Measurements from ENCODE around the gene GNG4. TPM values are rescaled to one million over a fixed set of nuclear protein-coding genes. Genes with fewer than 3 reads are reported as not detected.

The GNG4 gene
- total and polyA plus RNA-seq, 9 of the 15 experiments (the other 6 are each of a cell fraction or from before 2014, with no cell fraction given) = 0.06 to 0.58 (median 0.08) TPM; not detected in 4

GRCh38 chr1:235504494-235505222 lies 144.9 kb downstream of the GNG4 start (continued):
- TF ChIP-seq, protein P1, sequence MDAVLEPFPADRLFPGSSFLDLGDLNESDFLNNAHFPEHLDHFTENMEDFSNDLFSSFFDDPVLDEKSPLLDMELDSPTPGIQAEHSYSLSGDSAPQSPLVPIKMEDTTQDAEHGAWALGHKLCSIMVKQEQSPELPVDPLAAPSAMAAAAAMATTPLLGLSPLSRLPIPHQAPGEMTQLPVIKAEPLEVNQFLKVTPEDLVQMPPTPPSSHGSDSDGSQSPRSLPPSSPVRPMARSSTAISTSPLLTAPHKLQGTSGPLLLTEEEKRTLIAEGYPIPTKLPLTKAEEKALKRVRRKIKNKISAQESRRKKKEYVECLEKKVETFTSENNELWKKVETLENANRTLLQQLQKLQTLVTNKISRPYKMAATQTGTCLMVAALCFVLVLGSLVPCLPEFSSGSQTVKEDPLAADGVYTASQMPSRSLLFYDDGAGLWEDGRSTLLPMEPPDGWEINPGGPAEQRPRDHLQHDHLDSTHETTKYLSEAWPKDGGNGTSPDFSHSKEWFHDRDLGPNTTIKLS (IDR thresholded peaks at IDR 0.05; ENCODE audit: borderline replicate concordance, low read depth) = peak; percentile 96
- TF ChIP-seq, protein P2, sequence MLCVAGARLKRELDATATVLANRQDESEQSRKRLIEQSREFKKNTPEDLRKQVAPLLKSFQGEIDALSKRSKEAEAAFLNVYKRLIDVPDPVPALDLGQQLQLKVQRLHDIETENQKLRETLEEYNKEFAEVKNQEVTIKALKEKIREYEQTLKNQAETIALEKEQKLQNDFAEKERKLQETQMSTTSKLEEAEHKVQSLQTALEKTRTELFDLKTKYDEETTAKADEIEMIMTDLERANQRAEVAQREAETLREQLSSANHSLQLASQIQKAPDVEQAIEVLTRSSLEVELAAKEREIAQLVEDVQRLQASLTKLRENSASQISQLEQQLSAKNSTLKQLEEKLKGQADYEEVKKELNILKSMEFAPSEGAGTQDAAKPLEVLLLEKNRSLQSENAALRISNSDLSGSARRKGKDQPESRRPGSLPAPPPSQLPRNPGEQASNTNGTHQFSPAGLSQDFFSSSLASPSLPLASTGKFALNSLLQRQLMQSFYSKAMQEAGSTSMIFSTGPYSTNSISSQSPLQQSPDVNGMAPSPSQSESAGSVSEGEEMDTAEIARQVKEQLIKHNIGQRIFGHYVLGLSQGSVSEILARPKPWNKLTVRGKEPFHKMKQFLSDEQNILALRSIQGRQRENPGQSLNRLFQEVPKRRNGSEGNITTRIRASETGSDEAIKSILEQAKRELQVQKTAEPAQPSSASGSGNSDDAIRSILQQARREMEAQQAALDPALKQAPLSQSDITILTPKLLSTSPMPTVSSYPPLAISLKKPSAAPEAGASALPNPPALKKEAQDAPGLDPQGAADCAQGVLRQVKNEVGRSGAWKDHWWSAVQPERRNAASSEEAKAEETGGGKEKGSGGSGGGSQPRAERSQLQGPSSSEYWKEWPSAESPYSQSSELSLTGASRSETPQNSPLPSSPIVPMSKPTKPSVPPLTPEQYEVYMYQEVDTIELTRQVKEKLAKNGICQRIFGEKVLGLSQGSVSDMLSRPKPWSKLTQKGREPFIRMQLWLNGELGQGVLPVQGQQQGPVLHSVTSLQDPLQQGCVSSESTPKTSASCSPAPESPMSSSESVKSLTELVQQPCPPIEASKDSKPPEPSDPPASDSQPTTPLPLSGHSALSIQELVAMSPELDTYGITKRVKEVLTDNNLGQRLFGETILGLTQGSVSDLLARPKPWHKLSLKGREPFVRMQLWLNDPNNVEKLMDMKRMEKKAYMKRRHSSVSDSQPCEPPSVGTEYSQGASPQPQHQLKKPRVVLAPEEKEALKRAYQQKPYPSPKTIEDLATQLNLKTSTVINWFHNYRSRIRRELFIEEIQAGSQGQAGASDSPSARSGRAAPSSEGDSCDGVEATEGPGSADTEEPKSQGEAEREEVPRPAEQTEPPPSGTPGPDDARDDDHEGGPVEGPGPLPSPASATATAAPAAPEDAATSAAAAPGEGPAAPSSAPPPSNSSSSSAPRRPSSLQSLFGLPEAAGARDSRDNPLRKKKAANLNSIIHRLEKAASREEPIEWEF (CRISPR knock-in tag; IDR thresholded peaks at IDR 0.05) = no peak
- TF ChIP-seq, protein P3, sequence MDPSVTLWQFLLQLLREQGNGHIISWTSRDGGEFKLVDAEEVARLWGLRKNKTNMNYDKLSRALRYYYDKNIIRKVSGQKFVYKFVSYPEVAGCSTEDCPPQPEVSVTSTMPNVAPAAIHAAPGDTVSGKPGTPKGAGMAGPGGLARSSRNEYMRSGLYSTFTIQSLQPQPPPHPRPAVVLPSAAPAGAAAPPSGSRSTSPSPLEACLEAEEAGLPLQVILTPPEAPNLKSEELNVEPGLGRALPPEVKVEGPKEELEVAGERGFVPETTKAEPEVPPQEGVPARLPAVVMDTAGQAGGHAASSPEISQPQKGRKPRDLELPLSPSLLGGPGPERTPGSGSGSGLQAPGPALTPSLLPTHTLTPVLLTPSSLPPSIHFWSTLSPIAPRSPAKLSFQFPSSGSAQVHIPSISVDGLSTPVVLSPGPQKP (CRISPR knock-in tag; IDR thresholded peaks at IDR 0.05) = no peak
- TF ChIP-seq E2F3 (CRISPR knock-in tag; IDR thresholded peaks at IDR 0.05) = no peak
- TF ChIP-seq MTA3 (IDR thresholded peaks at IDR 0.05; ENCODE audit: borderline replicate concordance) = peak; percentile 93; the same call in 1 of the 2 replicates
- no peak for TF ChIP-seq MECOM (CRISPR knock-in tag; IDR thresholded peaks at IDR 0.05)
- TF ChIP-seq PCBP2 (IDR thresholded peaks at IDR 0.05; ENCODE audit: low read depth, low read length, poor library complexity, severe bottlenecking) = no peak
- no peak for TF ChIP-seq FOXM1 (IDR thresholded peaks at IDR 0.05; ENCODE audit: low read depth)
- peak; percentile 14; the same call in 1 of the 2 replicates for TF ChIP-seq FOXM1 (CRISPR knock-in tag; IDR thresholded peaks at IDR 0.05; ENCODE audit: low read depth)
- TF ChIP-seq ZNF586 (CRISPR knock-in tag; conservative IDR thresholded peaks at IDR 0.05) = no peak
- TF ChIP-seq SP2 (IDR thresholded peaks at IDR 0.05; ENCODE audit: extremely low read depth, low read depth, low read length, poor library complexity, severe bottlenecking) = no peak
- TF ChIP-seq CREM (IDR thresholded peaks at IDR 0.05; ENCODE audit: low read depth) = peak; percentile 98
- TF ChIP-seq OTX1 (CRISPR knock-in tag; IDR thresholded peaks at IDR 0.05) = peak; percentile 64
- TF ChIP-seq PCBP1 (IDR thresholded peaks at IDR 0.05; ENCODE audit: low read depth, low read length, poor library complexity, severe bottlenecking) = peak; percentile 76
- TF ChIP-seq, protein P4, sequence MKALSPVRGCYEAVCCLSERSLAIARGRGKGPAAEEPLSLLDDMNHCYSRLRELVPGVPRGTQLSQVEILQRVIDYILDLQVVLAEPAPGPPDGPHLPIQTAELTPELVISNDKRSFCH (CRISPR knock-in tag; IDR thresholded peaks at IDR 0.05) = no peak
- TF ChIP-seq, protein P4 (tag; IDR thresholded peaks at IDR 0.05) = peak; percentile 33; the same call in 1 of the 2 replicates
- TF ChIP-seq GTF2A2 (tag; IDR thresholded peaks at IDR 0.05) = no peak
- no peak for TF ChIP-seq ETS2 (tag; IDR thresholded peaks at IDR 0.05; ENCODE audit: borderline replicate concordance, poor library complexity, severe bottlenecking)

Data from K562 (cell line).